ENCODE data around the gene TMEM109.

GRCh38 chr11:60912851-60913528, 968 bp upstream of the TMEM109 start:
- TF ChIP-seq CTCF (conservative IDR thresholded peaks at IDR 0.05 in 1 of 2, IDR thresholded peaks at IDR 0.05 in 1 of 2; ENCODE audit: extremely low read depth in 1 of 2, insufficient read depth in 1 of 2, low read depth in 1 of 2, low read length in 2 of 2): no peak
- no peak for TF ChIP-seq EZH2 (IDR thresholded peaks at IDR 0.05; ENCODE audit: borderline replicate concordance, low read length)
